ENCODE measurements around the gene SSR3. TPM values are rescaled to one million over a fixed set of nuclear protein-coding genes. Genes with fewer than 3 reads are reported as not detected.

The SSR3 gene
- total and polyA plus RNA-seq, 9 donors, result 81.2 to 120 (median 96.4) TPM

- DNase-seq, result no peak
- Histone ChIP-seq H3K4me3 (ENCODE audit: low read length) (no peak overlapping the region), H3K4me1 (ENCODE audit: control insufficient read depth, insufficient read depth, low read length) (no peaks in the 10 kb centered on the region), H3K27ac (ENCODE audit: low read length) (no peak overlapping the region), H3K27me3 (ENCODE audit: control insufficient read depth, insufficient read depth, low read length) (no peaks in the 10 kb centered on the region), H3K36me3 (ENCODE audit: control insufficient read depth, insufficient read depth, low read length) (peaks cover 29% of the 10 kb centered on the region), H3K9me3 (replicated peaks; ENCODE audit: control insufficient read depth, low read depth, low read length) (no peaks in the 10 kb centered on the region)
- no CpG with 5 or more reads among the region's 5 CpGs for WGBS (ENCODE audit: insufficient coverage)
Measured at GRCh38 chr3:156542101-156543042, 12.5 kb downstream of the SSR3 start.

- Histone ChIP-seq H3K36me3 (ENCODE audit: control insufficient read depth, insufficient read depth, low read length) (peaks cover 23% of the 10 kb centered on the region), H3K4me3 (ENCODE audit: low read length) (no peak overlapping the region), H3K4me1 (ENCODE audit: control insufficient read depth, insufficient read depth, low read length) (peaks cover 9% of the 10 kb centered on the region), H3K9me3 (replicated peaks; ENCODE audit: control insufficient read depth, low read depth, low read length) (no peaks in the 10 kb centered on the region), H3K27me3 (ENCODE audit: control insufficient read depth, insufficient read depth, low read length) (no peaks in the 10 kb centered on the region), H3K27ac (ENCODE audit: low read length) (no peak overlapping the region)
- WGBS (ENCODE audit: insufficient coverage), result no CpG with 5 or more reads among the region's 1 CpG
- DNase-seq, result no peak
Measured at GRCh38 chr3:156539802-156540201, 15.1 kb downstream of the SSR3 start.

- peak; percentile 86 for DNase-seq
- H3K36me3 ChIP-seq (ENCODE audit: control insufficient read depth, insufficient read depth, low read length), result peaks cover 20% of the 10 kb centered on the region
- 40% methylated on average over 1 of the region's 2 CpGs for WGBS (ENCODE audit: insufficient coverage)
Measured at GRCh38 chr3:156539051-156539450, 15.9 kb downstream of the SSR3 start.

GRCh38 chr3:156536524-156537316 is 18.2 kb downstream of the SSR3 start:
- no peak for DNase-seq
- 80% methylated on average over 1 of the region's 6 CpGs for WGBS (ENCODE audit: insufficient coverage)
- H3K36me3 ChIP-seq (ENCODE audit: control insufficient read depth, insufficient read depth, low read length), result peaks cover 8% of the 10 kb centered on the region
- H3K4me1 ChIP-seq (ENCODE audit: control insufficient read depth, insufficient read depth, low read length), result peaks cover 9% of the 10 kb centered on the region
- no peaks in the 10 kb centered on the region for H3K9me3 ChIP-seq (replicated peaks; ENCODE audit: control insufficient read depth, low read depth, low read length)
- H3K27ac ChIP-seq (ENCODE audit: low read length), result no peak overlapping the region
- no peak overlapping the region for H3K4me3 ChIP-seq (ENCODE audit: low read length)
- H3K27me3 ChIP-seq (ENCODE audit: control insufficient read depth, insufficient read depth, low read length), result no peaks in the 10 kb centered on the region

More at GRCh38 chr3:156539051-156539450, 15.9 kb downstream of the SSR3 start:
- Histone ChIP-seq H3K4me1 (ENCODE audit: control insufficient read depth, insufficient read depth, low read length) (peaks cover 9% of the 10 kb centered on the region), H3K27ac (ENCODE audit: low read length) (peak overlapping the region; percentile 4), H3K4me3 (ENCODE audit: low read length) (no peak overlapping the region), H3K27me3 (ENCODE audit: control insufficient read depth, insufficient read depth, low read length) (no peaks in the 10 kb centered on the region), H3K9me3 (replicated peaks; ENCODE audit: control insufficient read depth, low read depth, low read length) (no peaks in the 10 kb centered on the region)

- Histone ChIP-seq H3K4me3 (ENCODE audit: low read length) (no peak overlapping the region), H3K4me1 (ENCODE audit: control insufficient read depth, insufficient read depth, low read length) (peaks cover 9% of the 10 kb centered on the region), H3K36me3 (ENCODE audit: control insufficient read depth, insufficient read depth, low read length) (peaks cover 5% of the 10 kb centered on the region), H3K27ac (ENCODE audit: low read length) (peak overlapping the region; percentile 86), H3K9me3 (replicated peaks; ENCODE audit: control insufficient read depth, low read depth, low read length) (no peaks in the 10 kb centered on the region), H3K27me3 (ENCODE audit: control insufficient read depth, insufficient read depth, low read length) (no peaks in the 10 kb centered on the region)
- WGBS (ENCODE audit: insufficient coverage), result 100% methylated on average over 1 of the region's 2 CpGs
- no peak for DNase-seq
Measured at GRCh38 chr3:156535798-156536197, 19.1 kb downstream of the SSR3 start.

DNA sequence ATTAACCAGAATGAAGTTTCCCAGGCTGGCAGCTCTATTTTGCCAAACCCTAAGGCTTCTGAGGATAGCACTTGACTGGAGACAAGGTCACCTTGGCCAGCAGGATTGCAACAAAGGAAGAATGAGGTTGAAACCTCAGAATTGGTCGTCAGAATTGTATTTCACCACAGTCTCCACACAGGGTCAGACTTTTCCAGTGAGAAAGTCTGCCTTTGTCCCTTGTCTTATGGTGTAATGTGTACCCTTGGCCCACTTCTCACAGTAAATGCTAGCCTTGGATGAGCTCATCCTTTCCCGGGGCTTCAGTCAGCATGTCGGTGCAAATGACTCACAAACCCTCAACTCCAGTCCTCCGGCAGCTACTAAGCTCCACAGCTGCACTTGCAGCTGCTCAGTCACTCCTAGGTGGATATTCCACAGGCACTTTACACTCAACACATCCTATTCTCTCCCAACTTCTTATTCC is 19.7 kb downstream of the SSR3 start:
- H3K27me3 ChIP-seq (ENCODE audit: control insufficient read depth, insufficient read depth, low read length), result no peaks in the 10 kb centered on the region
- peaks cover 5% of the 10 kb centered on the region for H3K36me3 ChIP-seq (ENCODE audit: control insufficient read depth, insufficient read depth, low read length)
- peaks cover 9% of the 10 kb centered on the region for H3K4me1 ChIP-seq (ENCODE audit: control insufficient read depth, insufficient read depth, low read length)
- 5% methylated on average over 3 of the region's 4 CpGs for WGBS (ENCODE audit: insufficient coverage)
- peak overlapping the region; percentile 86 for H3K27ac ChIP-seq (ENCODE audit: low read length)
- H3K9me3 ChIP-seq (replicated peaks; ENCODE audit: control insufficient read depth, low read depth, low read length), result no peaks in the 10 kb centered on the region
- DNase-seq, result peak; percentile 97
- H3K4me3 ChIP-seq (ENCODE audit: low read length), result no peak overlapping the region

GRCh38 chr3:156533205-156533604 is 21.7 kb downstream of the SSR3 start:
- DNase-seq, result no peak
- peaks cover 9% of the 10 kb centered on the region for H3K4me1 ChIP-seq (ENCODE audit: control insufficient read depth, insufficient read depth, low read length)
- H3K4me3 ChIP-seq (ENCODE audit: low read length), result no peak overlapping the region
- no peaks in the 10 kb centered on the region for H3K27me3 ChIP-seq (ENCODE audit: control insufficient read depth, insufficient read depth, low read length)
- 65% methylated on average over 3 of the region's 4 CpGs for WGBS (ENCODE audit: insufficient coverage)
- H3K36me3 ChIP-seq (ENCODE audit: control insufficient read depth, insufficient read depth, low read length), result peaks cover 3% of the 10 kb centered on the region
- H3K9me3 ChIP-seq (replicated peaks; ENCODE audit: control insufficient read depth, low read depth, low read length), result no peaks in the 10 kb centered on the region
- no peak overlapping the region for H3K27ac ChIP-seq (ENCODE audit: low read length)

GRCh38 chr3:156532730-156533129 is 22.2 kb downstream of the SSR3 start:
- no peak for DNase-seq
- peaks cover 3% of the 10 kb centered on the region for H3K36me3 ChIP-seq (ENCODE audit: control insufficient read depth, insufficient read depth, low read length)
- no peak overlapping the region for H3K27ac ChIP-seq (ENCODE audit: low read length)
- H3K27me3 ChIP-seq (ENCODE audit: control insufficient read depth, insufficient read depth, low read length), result no peaks in the 10 kb centered on the region
- H3K4me3 ChIP-seq (ENCODE audit: low read length), result no peak overlapping the region
- 67% methylated on average over 1 of the region's 3 CpGs for WGBS (ENCODE audit: insufficient coverage)
- peaks cover 9% of the 10 kb centered on the region for H3K4me1 ChIP-seq (ENCODE audit: control insufficient read depth, insufficient read depth, low read length)
- no peaks in the 10 kb centered on the region for H3K9me3 ChIP-seq (replicated peaks; ENCODE audit: control insufficient read depth, low read depth, low read length)

DNA sequence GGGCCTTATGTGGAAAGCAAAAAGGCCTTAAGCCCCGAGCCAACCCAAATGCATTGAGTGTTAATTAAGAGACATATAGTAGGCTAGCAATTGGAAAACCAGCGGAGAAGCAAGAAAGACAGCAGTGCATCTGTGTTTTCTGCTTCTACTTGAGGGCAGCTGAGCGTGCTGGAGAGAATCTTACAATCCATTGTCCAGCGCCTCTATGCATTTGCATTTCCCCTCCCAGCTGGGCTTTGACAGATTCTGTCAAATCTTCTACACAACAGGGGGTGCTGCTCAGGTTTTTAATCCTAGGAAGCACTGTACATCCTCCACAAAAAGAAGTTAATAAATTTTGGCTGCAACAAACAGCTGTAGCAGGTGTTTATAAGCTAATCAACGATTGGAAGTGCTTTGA is 23.9 kb downstream of the SSR3 start:
- WGBS (ENCODE audit: insufficient coverage), result 100% methylated on average over 4 of the region's 5 CpGs
- H3K4me3 ChIP-seq (ENCODE audit: low read length), result no peak overlapping the region
- H3K36me3 ChIP-seq (ENCODE audit: control insufficient read depth, insufficient read depth, low read length), result no peaks in the 10 kb centered on the region

GRCh38 chr3:156527060-156527459 is 27.9 kb downstream of the SSR3 start:
- WGBS (ENCODE audit: insufficient coverage), result no CpG with 5 or more reads among the region's 1 CpG
- no peak overlapping the region for H3K4me3 ChIP-seq (ENCODE audit: low read length)
- H3K27ac ChIP-seq (ENCODE audit: low read length), result no peak overlapping the region
- no peaks in the 10 kb centered on the region for H3K4me1 ChIP-seq (ENCODE audit: control insufficient read depth, insufficient read depth, low read length)
- H3K9me3 ChIP-seq (replicated peaks; ENCODE audit: control insufficient read depth, low read depth, low read length), result no peaks in the 10 kb centered on the region
- no peak for DNase-seq
- no peaks in the 10 kb centered on the region for H3K27me3 ChIP-seq (ENCODE audit: control insufficient read depth, insufficient read depth, low read length)
- H3K36me3 ChIP-seq (ENCODE audit: control insufficient read depth, insufficient read depth, low read length), result no peaks in the 10 kb centered on the region

More for the DNA sequence above, 23.9 kb downstream of the SSR3 start:
- Histone ChIP-seq H3K9me3 (replicated peaks; ENCODE audit: control insufficient read depth, low read depth, low read length) (no peaks in the 10 kb centered on the region), H3K4me1 (ENCODE audit: control insufficient read depth, insufficient read depth, low read length) (peaks cover 9% of the 10 kb centered on the region), H3K27me3 (ENCODE audit: control insufficient read depth, insufficient read depth, low read length) (no peaks in the 10 kb centered on the region), H3K27ac (ENCODE audit: low read length) (no peak overlapping the region)
- DNase-seq, result no peak
